Fibroblast of mammary gland (primary cell): Measurements from ENCODE around the gene RREB1.

Experiments used
- DNase-seq: peaks from one replicate; pipeline ENCODE4 v3.0.0-alpha.2; 2010; ENCODE audit warnings: low read depth
- H3K4me3 ChIP-seq: 2 replicates; pipeline ENCODE4 v1.5.1; 2011; ENCODE audit warnings: low read depth, mild to moderate bottlenecking, low read length, moderate library complexity; ENCODE audit not compliant: control insufficient read depth
- TF ChIP-seq, protein P1 (sequence below): conservative IDR thresholded peaks from 2 replicates; pipeline ENCODE4 v1.5.1; 2011; ENCODE audit warnings: low read depth, low read length, inconsistent platforms; ENCODE audit not compliant: control insufficient read depth, insufficient read depth

The RREB1 gene

DNA sequence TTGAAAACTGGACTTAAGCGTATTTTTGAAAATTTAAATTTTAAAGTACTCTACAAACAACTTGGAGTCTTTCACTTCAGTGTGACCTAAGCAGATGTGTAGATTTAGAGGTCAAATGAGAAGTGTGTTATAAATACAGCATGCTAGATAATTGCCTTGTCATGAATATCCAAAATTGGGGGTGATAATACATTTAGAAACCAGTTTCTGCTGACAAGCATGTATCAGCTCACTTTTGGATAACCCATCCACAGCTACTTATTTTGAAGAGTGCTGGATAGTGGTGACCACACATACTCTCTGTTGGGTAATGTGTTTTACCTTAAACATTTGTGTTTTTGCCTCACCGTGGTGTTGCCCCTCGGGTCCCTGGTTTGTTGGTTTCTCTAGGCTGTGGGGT, 14.9 kb downstream of the RREB1 start:
- no peak overlapping the region for H3K4me3 ChIP-seq
- TF ChIP-seq, protein P1, sequence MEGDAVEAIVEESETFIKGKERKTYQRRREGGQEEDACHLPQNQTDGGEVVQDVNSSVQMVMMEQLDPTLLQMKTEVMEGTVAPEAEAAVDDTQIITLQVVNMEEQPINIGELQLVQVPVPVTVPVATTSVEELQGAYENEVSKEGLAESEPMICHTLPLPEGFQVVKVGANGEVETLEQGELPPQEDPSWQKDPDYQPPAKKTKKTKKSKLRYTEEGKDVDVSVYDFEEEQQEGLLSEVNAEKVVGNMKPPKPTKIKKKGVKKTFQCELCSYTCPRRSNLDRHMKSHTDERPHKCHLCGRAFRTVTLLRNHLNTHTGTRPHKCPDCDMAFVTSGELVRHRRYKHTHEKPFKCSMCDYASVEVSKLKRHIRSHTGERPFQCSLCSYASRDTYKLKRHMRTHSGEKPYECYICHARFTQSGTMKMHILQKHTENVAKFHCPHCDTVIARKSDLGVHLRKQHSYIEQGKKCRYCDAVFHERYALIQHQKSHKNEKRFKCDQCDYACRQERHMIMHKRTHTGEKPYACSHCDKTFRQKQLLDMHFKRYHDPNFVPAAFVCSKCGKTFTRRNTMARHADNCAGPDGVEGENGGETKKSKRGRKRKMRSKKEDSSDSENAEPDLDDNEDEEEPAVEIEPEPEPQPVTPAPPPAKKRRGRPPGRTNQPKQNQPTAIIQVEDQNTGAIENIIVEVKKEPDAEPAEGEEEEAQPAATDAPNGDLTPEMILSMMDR = no peak
- DNase-seq = no peak

DNA sequence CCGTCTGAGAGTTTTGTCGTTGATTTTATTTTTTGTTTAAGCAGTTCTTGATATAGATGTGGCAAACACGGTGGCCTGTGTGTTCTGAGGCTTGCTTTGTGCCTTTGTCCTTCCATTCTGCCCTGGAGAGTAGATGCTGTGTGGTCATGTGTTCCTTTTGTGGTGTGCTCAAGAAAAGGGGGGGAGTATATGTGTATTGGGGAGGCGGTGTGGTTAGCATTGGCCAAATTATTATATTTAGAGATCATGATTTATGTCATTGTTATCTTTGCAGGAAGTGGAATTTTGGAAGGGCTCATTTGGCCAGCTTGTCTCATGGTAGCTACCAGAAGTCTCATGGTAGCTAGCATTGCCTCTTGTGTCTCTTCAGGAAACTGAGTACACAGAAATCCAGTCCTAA, 16.4 kb downstream of the RREB1 start:
- H3K4me3 ChIP-seq = no peak overlapping the region
- TF ChIP-seq, protein P1 = no peak
- DNase-seq = no peak

DNA sequence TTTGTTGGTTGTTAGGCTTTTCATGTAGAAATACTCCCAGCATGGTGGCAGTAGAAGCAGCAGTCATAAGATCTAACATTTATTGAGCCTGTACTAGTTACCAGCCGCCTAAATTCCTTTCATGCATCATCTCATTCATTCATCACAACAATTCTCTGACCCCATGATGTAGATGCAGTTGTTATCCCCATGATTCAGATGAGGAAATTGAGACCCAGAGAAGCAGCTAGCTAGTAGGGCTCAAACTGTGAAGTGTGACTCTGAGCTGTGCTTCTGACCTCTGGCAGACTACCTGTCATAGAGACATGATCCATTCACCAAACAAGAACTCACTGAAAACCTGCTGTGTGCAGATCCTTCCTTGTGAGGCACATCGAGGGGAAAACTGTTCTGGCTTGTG, 16.9 kb downstream of the RREB1 start:
- H3K4me3 ChIP-seq = no peak overlapping the region
- peak; percentile 37 for DNase-seq
- TF ChIP-seq, protein P1 = no peak

DNA sequence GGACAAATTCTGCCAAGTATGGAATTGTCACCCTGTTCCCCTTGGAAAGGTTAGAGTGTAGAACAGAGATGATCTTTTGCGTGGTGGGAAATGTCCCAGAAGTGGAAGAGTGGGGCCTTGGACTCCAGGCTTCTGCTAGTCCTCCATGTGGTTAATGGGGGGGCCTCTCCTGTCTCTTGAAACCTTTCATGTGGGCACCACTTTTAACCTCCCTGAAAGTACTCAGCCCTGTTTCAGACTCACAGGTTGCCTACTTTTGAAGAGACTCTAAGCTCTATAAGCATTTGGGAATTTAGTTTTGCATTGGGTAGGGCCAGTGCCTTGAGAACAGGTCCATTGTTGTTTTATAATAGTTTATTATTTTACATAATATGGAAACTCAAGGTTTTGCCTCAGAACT, 17.5 kb downstream of the RREB1 start:
- TF ChIP-seq, protein P1 = no peak
- no peak overlapping the region for H3K4me3 ChIP-seq
- DNase-seq = no peak

DNA sequence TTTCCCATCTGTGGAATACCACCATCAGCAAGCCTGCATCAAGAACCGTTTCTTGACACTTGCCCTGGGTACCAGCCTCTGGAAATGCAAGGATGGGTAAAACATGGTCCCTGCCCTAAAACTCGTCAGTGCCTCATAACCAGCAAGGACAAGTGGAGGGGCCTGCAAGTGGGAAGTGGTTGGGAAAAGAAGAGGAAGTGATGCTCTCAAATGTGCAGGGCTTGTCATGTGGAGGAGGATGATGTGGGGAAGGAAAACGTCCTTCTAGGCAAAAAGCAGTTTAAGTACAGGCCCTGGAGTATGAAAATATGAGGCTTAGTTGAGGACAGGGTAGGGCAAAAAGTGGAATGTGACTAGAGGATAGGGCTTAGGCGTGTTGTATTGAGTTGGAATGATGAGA, 19.0 kb downstream of the RREB1 start:
- no peak overlapping the region for H3K4me3 ChIP-seq
- no peak for DNase-seq
- TF ChIP-seq, protein P1 = no peak

DNA sequence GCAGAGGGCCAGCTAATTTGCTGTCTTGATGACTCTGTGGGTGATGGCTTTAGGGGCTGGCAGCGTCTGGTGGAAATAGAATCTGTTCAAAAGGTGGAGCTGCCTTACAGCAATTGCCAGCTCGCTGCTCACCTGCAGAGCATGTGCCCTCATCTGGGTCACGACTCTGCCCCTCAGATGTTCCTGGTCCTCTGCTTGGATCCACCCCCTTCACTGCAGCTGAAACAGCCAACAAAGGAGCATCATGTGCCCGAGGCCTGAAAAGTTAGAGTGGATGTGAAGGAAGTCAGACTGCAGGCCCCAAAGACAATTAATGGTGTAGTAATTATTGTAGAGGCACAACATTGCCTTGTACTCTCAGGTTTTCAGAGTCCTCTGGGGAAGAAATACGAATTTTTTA, 19.9 kb downstream of the RREB1 start:
- H3K4me3 ChIP-seq = no peak overlapping the region
- no peak for DNase-seq
- TF ChIP-seq, protein P1 = no peak

DNA sequence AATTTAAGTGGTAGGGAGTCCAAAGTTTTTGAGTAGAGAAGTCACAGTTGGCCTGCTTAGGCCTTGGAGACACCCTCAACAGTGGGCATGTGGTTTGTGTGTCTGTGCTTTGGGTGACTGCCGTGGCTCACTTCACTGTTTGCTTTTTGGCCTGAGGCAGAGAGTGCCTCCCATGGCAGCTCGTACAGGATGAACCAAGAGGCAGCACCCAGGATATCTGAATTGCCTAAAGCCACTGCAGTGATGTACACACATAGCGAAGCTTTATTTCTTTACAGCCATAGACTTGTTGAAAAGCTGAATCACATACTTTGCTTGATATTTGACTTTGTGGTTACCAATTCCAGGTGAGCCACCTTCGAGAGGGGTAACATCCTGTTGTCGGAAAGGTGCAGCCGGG, 21.6 kb downstream of the RREB1 start:
- H3K4me3 ChIP-seq = no peak overlapping the region
- DNase-seq = no peak
- TF ChIP-seq, protein P1 = no peak
